ENCODE data around the gene COL2A1.

Gene COL2A1

DNA sequence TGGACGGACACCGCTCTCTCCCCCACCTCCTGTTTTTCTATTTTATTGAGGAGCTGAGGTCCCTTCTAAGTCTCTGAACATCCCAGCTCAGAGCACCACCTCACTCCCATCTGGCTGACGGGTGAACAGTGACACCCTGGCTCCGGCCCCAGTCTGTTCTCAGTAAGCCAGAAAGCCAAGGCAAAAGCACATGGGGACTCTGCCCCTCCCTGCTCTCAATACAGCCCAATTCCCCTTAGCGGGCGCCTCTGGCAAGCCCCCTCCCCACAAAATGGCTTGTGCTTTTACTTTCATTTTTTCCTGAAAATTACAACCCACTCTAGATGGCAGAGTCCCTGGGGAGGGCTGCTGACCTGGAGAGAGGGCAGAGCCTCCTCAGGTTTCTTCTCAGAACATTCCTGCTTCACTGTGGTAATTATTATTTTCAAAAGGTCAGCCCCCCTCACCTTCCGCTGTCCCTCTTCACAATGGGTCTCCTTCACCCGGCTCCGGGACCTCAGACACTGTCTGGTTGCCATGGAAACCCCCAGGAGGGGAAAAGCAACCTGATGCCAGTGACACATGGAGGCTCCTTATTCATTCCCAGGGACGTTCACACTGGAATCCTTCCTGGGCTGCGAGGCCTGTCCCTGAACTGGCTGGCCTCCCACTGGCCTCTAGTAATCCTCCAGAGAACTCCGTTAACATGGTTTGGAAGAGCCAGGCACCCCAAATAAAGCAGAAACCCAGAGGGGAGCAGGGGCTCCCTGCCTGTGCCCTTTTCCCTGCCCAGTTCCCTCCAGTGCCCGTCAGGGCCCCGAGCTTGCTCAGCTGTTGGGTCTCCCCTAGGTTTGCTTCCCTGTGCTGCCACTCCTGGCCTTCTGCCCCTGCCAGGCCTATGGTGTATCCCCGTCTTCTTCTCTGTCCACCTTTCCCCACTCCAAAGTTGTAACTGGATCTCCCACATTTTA is 15.9 kb downstream of the COL2A1 start:
- DNase-seq = no peak

DNA sequence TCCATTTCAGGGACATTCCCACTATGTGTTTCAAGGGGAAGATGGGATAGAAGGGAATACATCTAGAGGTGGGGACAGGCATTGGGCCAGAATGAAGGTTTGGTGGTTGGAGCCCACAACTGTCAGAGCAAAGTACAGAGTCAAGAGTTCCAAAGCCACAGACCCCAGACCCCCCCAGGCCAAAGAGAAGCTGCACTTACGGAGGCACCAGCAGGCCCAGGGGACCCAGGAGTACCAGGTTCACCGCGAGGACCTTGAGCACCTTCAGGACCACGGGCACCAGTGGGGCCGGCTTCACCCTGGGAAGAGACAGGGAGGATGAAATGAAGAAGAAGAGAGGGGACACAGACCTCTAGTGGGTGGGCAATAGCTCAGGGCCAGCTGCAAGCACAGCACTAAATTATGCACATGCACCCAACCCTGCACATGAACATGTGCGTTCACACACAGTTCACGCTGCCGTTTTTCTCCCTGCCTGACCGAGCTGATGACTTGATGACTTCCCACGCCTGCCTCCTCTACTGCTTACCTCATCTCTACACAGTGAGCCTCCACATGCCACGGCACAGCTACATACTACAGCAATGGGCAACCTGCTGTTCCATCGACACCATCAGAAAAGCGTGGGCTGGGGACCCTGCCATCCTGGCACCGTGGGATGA is 16.7 kb downstream of the COL2A1 start:
- DNase-seq = no peak

DNA sequence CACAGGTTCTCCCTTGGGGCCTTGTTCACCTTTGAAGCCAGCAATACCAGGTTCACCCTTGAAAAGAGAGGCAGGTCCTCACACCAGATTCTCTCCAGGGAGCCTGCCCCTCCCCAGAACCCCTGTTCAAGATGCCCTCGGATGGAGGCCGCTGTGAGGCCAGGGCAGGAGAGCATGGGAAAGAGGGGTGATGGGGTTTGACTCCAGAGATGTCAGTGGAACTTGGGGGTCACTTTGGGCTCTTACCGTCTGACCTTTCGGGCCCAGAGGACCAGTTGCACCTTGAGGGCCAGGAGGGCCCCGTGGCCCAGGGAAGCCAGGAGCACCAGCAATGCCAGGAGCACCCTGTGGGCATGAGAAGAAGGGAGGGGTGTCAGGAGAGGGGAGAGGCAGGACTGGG is 17.4 kb downstream of the COL2A1 start:
- DNase-seq = no peak

DNA sequence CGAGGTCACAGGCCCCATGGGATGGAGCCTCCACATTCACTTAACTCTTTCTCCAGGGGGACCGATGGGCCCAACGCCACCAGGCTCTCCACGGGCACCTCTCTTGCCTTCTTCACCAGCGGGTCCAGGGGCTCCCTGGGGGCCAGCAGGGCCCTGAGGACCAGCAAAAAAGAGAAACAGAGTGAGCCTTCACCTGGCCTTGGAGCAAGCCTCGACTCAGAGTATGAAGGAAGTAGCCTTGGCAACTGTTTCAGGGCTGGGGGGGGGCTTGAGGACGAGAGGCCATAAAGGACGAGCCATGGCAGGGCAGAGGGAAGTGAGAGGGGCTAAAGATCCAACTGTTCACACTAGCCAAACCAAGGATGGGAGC is 18.0 kb downstream of the COL2A1 start:
- no peak for DNase-seq

DNA sequence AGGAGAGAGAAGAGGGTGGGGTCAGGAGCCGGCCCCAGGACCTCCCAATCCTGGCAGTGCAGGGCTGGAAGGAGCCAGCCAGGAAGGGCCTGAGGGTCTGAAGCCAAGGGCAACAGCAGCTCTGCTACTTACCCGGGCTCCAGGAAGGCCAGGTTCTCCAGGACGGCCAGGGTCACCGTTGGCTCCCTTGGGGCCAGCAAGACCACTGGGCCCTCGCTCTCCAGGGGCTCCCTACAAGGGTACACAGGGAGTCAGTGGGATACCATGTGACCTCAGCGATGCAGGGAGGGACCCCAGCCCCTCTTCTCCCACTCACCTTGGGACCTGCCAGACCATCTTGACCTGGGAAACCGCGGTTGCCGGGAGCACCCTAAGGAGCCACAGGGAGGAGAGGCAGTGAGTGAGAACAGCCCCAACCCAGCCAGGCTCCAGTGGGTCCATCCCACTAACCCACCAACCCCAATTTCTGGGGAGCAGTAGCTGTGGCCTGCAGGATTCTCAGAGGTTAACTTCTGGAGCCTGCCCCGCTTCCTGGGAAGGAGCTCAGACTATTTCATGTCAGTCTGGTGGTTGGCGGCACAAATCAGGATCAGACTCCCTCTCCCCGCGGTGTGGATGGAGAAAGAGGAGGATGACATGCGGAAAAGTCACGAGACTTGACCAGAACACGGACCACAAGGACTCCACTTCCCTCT is 18.5 kb downstream of the COL2A1 start:
- DNase-seq = no peak

DNA sequence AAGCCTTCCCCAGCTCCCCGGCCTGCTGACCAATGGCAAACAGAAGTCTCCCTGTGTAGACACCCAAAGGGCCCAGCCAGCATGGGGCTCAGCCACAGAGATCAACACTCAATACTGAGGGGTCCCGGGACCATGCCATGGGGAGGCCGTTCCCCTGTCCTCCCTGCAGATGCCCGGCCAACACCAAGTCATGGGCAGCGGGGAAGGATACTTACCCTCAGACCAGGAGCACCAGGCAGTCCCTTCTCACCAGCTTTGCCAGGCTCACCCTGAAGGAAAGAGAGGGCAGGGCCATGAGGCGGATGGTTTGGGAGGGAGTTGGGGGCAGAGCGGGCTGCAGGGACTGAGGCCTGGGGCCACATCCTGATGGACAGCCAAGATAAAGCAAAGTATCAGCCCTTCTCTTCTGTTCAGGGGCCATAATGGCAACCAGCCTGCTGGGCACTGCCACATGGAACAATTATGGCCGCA is 19.9 kb downstream of the COL2A1 start:
- DNase-seq = no peak

DNA sequence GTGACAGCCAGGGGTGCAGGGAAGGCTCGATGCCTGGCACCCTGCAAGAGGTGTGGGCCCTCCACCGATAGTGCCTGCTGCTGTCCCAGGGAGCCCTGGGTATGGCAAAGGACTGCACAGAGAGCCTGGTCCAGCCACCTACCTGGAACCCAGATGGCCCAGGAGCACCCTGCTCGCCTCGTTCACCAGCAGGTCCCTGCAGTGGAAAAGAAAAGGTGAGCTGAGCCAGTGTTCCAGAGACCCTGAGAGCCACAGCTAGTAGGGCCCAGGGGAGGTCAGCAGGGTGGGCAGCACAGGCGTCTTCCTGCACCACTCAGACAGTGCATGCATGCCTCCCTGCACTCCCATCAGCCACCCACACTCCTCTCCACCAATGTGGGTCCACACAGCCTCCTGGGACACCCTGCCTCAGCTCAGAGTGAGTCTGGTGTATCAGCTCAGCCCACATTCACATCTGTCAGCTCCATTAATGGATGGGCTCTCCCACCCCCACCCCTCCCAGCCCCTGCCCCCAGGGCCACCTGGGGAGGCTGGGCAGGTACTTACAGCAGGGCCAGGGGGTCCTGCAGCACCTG is 20.6 kb downstream of the COL2A1 start:
- DNase-seq = no peak

DNA sequence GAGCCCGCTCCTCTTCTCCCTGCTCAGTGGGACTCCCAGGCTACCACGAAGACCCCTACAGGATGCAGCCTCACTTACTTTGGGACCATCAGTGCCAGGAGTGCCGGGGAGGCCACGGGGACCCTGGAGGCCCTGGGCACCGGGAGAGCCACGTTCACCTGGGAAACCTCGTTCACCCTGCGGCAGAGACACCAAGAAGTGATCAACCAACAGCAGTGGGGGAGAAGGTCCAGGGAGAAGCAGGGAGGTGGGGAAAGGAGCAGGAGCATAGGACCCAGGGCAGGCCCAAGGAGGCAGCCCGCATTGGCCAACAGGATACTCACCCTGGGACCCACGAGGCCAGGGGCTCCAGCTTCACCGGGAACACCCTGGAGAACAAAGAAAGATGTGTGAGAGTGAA is 21.5 kb downstream of the COL2A1 start:
- no peak for DNase-seq

DNA sequence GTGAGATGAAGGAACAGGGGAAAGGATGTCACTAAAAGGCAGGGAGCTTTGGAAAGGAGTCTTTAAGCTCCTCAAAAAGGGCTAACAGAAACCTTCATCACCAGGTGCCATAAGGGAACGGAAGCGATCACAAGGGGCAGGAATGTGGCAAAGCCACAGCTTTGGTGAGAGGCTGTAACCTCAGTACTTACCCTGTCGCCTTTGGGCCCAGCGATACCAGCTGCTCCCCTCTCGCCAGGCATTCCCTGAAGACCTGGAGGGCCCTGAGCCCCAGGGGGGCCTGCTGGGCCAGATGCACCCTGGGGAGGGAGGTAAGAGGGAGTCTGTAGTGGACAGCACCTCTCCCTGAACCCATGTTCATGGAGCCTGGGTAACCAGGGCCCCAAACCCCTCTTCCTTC is 22.0 kb downstream of the COL2A1 start:
- DNase-seq = no peak

DNA sequence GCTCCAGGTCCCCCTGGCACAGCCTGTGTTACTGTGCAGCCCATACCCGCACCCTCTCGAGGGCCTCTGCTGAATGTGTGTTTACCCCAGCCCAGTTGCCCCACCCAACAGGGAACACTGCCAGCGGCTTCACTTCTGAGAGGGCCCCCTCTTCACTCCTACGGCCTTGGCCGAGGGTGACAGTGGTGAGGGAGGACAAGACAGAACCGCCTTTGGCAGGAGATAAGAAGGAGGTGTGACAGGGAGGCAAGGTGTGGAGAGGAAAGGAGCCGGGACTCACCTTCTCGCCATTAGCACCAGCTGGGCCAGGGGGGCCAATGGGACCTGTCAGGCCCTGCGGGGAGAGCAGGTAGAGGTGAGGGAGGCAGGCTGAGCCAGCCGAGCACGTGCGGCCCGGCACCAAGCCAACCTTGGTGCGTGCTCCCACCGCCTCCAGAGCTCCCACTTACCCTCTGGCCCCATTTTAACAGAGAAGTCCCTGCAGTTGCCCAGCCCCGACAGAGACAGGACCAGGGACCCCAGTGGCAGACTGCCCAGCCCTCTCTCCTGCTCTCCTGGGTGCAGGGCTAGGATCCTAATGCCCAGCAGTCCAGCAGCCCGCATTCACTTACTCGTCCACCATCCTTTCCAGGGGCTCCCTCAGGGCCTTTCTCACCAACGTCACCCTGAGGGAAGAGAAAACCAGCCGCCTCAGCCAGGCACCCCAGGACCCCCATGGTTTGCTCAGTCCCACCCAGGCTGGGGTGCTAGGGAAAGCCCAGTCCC is 22.6 kb downstream of the COL2A1 start:
- DNase-seq = no peak

DNA sequence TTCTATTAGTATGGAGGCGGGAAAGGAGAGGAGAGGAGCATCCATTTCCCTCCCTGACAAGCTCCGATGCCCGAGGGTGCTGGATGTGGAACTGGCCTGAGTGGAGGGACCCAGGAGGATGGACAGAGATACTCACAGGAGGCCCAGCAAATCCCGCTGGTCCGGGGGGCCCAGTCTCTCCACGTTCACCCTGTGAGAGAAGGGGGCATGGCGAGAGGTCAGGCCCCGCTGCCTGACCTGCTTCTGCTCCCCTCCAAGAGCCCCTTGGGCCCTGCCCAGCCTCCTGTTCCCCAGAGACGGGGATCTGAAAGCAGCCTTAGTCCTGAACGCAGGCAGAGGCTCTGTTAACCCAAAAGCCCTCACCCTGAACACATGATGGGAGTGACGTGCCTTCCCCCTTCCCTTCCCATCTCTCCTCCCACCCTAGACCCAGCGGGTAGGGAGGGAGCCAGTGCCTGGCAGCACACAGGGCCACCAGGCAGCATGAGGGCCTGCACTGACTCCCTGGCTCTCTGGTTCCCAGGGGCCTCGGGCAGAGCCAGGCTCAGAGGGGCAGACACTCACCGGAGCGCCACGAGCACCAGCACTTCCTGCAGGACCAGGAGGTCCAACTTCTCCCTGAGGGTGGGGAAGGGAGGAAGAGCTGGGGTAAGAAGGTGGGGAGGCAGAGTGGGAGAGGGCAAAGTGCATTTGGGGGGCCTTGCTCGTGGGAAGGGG is 23.3 kb downstream of the COL2A1 start:
- no peak for DNase-seq

DNA sequence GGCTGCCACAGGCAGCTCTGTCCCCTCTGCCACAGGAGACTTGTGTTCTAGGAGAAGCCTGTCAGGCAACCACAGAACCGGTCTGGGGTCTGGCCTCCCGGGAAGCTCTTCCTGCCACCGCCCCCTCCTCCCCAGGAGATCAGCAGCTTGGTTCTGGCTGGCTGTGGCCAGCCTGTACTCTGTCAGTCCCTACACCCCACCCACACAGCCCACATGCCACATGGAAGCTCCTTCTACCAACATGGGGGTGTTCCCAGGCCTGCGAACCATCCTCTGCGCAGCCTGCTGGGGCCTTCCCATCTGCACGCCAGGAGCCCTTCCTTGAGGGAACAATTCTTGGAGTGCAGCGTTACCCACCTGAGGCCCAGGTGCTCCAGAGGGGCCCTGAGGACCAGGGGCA is 24.1 kb downstream of the COL2A1 start:
- DNase-seq = no peak

DNA sequence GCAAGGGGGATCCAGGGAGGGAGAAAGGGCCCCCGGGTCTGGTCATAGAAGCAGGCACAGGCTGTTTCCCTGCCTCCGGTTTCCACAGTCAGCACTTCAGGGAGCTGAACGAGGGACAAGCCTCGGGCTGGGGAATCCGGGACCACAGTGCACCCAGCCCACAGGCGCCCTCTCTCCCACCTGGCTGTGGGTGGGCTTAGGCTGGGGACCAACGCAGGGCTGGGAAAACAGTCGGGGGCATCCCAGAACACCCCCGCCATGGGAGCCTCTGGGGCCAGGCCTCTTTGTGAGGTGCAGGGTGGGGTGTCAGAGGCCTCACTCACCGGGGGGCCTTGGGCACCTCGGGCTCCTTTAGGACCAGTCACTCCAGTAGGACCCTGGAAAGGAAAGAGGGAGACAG is 24.6 kb downstream of the COL2A1 start:
- DNase-seq = no peak

DNA sequence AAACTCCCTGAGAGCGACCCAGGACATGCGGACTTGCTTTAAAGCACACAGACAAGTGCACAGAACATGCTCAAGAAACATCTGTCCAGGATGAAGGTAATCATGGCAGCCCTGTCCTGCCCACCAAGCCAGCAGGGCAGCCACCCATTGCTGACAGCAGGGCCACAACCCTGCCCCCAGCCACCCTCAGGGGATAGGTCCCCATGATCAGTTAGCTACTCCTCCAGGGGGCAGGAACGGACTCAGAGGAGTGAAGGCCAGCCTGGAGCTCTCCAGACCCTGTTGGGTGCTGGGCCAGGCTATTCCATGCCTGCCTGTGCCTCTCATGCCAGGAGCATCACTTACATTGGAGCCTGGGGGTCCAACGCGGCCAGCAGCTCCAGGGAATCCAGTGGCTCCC is 25.1 kb downstream of the COL2A1 start:
- no peak for DNase-seq

DNA sequence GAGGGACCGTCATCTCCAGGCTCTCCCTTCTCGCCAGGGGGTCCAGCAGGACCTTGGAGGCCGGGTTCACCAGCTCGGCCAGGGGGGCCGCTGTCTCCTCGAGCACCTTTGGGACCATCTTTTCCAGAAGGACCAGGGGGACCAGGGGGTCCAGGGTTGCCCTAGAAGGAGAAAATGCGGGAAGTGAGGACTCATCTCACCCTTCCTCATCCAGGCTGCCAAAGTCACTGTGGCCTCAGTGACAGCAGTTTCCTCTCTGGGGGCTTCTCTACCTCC is 25.7 kb downstream of the COL2A1 start:
- no peak for DNase-seq

DNA sequence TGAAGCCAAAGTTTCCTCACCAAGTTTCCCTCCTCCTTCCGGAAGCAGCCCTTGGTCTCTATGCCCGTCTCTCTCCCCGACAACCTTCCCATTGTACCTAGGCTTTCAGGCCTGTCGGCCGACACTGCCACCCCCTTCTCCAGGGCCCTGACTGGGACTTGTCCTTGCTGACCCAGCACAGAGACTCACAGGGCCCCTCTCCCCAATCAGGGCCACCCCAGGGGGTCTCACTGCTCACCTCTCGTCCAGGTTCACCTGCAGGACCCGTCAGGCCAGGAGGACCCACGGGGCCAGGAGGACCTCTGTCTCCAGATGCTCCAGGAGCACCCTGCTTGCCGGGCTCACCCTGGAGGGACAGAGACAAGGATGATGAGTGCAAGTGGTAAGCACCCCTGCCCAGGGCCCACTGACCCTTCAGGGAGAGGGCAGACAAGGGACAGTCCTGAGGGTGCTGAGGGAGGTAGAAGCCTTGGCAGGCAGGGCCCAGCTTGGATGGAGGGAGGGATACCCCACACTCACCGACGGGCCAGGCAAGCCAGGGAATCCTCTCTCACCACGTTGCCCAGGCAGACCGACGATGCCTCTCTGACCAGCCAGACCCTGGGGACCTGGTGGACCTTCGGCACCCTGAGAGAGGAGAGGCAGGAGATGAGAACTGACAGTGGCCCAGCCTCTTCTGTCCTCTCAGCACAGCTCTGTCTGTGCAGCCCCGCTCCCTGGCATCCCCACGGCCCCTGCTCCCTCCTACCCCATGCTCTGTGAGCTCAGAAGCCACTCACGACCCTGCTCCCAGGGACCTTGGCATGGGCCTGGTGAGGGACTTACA is 26.3 kb downstream of the COL2A1 start:
- no peak for DNase-seq

DNA sequence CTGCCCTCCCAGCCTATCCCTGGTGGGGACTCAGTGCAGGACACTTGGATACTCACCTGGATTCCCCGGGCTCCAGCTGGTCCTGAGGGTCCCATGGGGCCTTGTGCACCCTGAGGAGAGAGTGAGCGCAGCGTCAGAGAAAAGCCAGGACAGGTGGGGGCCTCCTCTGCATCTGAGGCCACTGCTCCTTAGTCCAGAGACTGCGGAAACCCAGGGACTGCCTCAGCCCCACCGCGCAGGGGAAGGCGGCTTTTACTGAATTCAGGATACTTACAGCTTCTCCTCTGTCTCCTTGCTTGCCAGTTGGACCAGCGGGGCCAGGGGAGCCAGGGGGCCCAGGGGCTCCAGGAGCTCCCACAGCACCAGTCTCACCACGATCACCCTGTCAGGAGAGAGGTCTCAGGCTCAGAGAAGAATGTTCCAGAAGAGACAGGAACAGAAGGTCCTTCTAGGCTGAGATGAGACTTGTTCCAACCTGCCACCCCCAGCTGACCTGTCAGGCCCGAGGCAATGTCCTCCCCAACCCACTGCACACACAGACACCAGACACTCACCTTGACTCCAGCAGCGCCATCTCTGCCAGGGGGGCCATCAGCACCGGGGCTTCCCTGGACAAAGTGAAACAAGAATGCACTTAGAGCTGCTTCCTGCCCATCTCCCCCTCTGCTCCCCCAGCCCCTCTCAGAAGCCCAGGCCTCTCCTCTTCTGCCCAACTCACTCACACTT is 27.1 kb downstream of the COL2A1 start:
- no peak for DNase-seq

DNA sequence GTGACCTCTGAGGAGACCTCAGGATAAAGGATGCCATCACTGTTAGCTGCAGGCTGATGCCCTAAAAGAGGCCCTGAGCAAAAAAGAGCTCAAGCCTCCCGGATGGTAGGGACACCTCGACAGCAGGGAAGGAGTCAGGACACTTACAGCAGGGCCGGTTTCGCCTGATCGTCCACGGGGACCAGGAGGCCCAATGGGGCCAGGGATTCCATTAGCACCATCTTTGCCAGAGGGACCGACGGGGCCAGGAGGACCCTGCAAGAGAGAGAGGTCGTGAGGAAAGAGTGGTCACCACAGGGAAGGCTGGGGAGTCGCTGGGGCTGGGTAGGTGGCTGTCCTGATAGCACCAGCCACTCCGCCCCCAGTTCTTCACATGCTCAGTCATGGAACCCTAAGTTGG is 28.5 kb downstream of the COL2A1 start:
- no peak for DNase-seq

DNA sequence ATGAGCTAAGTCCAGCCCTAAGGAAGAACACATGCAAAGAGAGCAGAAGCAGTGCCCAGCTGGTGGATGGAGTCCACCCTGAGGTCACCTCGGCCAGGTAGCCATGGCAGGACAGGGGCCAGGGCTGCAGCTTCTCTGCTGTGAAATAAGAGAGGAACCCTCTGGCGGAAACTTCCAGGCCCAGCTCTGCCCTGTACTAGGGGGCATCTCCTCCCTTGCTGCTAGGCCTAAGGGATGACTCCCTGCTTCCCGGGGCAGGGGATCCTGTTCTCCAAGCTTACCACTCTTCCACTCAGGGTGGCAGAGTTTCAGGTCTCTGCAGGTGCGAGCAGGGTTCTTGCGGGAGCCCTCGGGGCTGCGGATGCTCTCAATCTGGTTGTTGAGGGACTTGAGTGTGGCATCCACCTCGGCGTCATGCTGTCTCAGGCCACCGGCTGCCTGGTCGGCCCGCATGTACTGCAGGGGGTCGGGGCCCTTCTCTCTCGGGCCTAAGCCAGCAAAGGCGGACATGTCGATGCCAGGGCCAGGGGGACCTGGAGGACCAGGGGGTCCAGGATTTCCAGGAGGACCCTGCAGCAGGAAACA is 29.1 kb downstream of the COL2A1 start:
- no peak for DNase-seq

DNA sequence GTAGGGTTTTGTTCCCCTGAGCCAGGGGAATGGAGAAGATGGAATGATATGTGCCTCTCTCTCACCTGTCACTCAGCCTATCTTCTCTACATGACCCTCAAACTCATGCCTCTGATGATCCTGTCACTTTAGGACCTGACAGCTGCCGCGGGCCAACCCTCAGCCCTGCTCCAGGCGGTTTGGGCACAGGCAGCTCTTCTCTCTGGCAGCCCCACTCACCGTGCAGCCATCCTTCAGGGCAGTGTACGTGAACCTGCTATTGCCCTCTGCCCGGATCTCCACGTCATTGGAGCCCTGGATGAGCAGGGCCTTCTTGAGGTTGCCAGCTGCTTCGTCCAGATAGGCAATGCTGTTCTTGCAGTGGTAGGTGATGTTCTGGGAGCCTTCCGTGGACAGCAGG is 30.4 kb downstream of the COL2A1 start:
- DNase-seq = no peak
